Peyer's patch (tissue), 4 donors: Measurements from ENCODE around the gene DTX2.

Experiments
- POLR2A ChIP-seq, 2 donors: fragments of 450-650 bp; IDR thresholded peaks; one replicate each; pipeline ENCODE4 v1.5.1; 2017; ENCODE audit warnings: antibody characterized with exemption in 2 of 2, mild to moderate bottlenecking in 2 of 2, moderate library complexity in 2 of 2
- TF ChIP-seq, protein P1 (sequence below), 6 experiments: fragments of 450-650 bp in 4 of 6; fragments of 200-600 bp in 2 of 6; sonication (generic) in 1 of 6; IDR thresholded peaks; one replicate each; pipeline ENCODE4 v1.5.1; 2017 to 2019; ENCODE audit warnings: antibody characterized with exemption in 6 of 6, mild to moderate bottlenecking in 3 of 6, moderate library complexity in 1 of 6

DNA sequence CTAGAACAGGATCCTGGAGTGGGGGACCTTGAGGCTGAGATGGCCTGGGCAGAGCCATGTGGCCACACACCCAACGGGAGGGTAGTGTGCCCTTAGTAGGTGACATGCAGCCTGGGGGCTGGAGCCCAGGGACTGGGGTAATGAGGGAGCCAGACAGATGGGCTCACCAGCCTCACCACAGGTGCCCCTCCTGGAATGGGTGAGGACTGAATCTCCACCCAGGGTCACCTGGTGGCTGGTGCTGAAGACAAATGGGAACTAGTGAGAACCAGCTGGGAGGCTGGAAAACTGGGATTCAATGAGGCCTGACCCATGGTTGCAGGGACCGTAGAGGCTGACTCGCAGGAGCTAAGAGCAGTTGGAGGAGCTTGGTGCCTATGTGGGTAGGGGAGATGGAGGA is 30.7 kb upstream of the DTX2 start:
- no peak for TF ChIP-seq POLR2A (IDR thresholded peaks at IDR 0.05)
- TF ChIP-seq, protein P1, sequence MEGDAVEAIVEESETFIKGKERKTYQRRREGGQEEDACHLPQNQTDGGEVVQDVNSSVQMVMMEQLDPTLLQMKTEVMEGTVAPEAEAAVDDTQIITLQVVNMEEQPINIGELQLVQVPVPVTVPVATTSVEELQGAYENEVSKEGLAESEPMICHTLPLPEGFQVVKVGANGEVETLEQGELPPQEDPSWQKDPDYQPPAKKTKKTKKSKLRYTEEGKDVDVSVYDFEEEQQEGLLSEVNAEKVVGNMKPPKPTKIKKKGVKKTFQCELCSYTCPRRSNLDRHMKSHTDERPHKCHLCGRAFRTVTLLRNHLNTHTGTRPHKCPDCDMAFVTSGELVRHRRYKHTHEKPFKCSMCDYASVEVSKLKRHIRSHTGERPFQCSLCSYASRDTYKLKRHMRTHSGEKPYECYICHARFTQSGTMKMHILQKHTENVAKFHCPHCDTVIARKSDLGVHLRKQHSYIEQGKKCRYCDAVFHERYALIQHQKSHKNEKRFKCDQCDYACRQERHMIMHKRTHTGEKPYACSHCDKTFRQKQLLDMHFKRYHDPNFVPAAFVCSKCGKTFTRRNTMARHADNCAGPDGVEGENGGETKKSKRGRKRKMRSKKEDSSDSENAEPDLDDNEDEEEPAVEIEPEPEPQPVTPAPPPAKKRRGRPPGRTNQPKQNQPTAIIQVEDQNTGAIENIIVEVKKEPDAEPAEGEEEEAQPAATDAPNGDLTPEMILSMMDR (IDR thresholded peaks at IDR 0.05) = no peak
